GM19452 (cell line): Measurements from ENCODE around the gene FLOT2.
"Not testable (repeated sequence)": the region's sequence is repeated elsewhere in the genome, so short reads cannot be mapped to it uniquely, and the experiment has no call there.

ENCODE experiments used
- ATAC-seq: cut with Tn5 transposase; IDR thresholded peaks from one replicate; pipeline ENCODE4 v1.9.1; 2021; ENCODE audit not compliant: unreplicated experiment

The FLOT2 gene

DNA sequence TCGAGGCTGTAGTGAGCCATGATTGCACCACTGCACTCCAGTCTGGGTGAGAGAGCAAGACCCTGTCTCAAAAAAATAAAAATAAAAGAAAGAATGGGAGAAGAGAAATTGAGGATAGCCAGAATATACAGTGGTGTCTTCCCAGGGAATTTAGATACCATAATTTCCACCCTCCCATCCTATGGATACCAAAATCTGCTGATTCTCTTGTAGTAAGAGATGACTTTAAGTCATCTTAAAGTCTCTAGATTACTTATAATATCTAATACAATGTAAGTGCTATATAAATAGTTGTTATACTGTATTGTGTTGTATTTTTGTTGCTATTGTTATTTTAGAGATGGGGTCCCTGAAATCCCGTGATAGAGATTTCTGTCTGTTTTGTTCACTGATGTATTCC, 44.2 kb downstream of the FLOT2 start:
- ATAC-seq, result no peak

DNA sequence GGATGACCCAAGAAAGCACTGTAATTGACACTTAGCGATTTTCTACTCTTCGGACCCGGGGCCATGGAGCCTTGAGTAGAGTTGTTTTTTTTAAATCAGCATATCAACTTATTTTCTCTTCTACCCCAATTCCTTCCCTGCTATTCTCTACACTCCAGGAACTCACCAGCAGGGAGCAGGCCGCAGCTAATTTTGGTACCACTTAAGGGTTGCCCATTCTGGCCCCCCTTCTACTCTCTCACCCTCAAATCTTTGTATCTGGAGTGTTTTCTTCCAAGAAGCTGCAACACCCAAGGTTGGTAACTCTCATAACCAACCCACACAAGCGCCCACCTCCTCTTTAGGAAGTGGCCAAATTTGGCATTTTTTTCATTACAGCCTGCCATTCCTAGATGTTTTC, 48.3 kb downstream of the FLOT2 start:
- ATAC-seq, result no peak

DNA sequence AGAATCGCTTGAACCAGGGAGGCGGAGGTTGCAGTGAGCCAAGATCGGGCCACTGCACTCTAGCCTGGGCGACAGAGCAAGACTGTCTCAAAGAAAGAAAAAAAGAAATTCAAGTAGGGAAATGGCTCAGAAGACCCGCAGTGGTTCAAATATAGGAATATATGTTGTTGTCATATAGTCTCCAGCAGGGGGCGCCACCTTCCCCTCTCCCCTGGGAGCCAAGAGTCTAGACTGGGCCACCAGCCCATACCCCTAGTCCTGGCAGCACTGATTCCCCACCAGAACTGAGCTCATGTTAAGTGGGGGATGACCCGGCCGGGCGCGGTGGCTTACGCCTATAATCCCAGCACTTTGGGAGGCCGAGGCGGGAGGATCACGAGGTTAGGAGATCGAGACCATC, 48.9 kb downstream of the FLOT2 start:
- ATAC-seq, result not testable (repeated sequence)

DNA sequence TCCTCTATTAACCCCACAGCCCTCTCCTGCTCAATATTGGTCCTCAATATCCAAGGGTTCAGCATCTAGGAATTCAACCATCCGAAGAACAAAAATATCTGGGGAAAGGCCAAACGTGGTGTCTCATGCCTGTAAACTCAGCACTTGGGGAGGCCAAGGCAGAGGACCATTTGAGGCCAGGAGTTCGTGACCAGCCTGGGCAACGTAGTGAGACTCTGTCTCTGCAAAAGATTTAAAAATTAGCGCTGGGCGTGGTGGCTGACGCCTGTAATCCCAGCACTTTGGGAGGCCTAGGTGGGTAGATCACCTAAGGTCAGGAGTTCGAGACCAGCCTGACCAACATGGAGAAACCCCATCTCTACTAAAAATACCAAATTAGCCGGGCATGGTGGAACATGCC, 50.8 kb downstream of the FLOT2 start:
- not testable (repeated sequence) for ATAC-seq

DNA sequence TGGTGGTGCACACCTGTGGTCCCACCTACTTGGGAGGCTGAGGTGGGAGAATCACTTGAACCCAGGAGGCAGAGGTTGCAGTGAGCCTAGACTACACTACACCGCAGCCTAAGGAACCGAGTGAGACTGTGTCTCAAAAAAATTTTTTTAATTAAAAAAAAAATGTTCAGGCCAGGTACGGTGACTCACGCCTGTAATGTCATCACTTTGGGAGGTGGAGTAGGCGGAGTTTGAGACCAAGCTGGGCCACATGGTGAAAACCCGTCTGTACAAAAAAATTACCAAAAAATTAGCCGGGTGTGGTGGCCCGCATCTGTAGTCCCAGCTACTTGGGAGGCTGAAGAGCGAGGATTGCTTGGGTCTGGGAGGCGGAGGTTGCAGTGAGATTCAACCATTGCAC, 51.3 kb downstream of the FLOT2 start:
- ATAC-seq, result no peak

DNA sequence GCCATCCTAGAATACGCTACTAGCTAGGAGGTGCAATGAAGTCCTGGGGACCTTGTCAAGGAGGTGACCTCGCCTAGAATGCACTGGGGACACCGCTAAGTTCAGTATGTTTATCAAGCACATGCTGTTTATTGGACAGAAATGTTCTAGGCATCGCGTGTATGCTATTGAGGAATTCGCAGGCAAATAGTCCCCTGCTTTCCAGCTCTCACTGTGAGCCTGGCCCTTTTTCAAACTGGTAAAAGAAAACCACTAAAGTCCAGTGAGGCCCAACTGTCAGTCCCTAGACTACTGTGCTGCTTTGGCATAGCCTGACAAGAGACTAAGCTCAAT, 53.8 kb downstream of the FLOT2 start:
- no peak for ATAC-seq

DNA sequence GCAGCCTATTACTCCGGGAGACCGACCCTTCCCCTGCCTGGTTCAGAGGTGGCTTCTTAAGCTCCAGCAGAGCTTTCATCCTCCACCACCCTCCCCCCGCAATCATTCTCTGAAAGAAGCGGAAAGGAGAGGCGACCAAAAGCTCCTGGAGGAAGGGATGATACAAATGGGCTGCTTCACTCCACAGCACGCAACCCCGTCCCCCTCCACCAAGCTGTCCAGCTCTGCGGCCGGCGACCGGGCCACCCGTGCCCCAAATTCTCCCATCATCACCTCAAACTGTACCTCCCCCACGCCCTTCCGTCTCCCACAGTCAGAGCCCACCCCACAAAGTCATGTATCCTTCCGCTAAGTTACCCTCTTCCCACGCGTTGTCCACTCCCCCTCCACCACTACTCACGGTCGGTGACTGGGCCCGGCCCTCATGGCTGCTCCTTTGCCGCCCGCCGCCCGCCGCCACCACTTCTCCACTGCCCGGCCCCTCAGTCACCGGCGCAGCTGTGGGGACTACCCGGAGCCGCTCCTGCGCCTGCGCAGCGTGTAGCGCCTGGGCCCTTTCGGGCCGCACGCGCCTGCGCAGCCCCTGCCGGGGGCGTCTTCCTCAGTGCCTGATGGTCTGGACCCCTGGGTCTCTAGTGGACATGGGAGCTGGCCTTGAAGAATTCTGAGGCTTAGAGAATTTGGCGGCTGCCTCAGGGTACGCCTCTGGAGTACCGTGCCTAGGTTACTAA, 55.1 kb downstream of the FLOT2 start, which contains the start of gene FAM222B:
Gene FAM222B, minus strand, starts transcription at position 509 of the 731 bp plus-strand sequence. CDS start 76,123 bp downstream, outside the sequence.
- ATAC-seq, result peak; percentile 60

DNA sequence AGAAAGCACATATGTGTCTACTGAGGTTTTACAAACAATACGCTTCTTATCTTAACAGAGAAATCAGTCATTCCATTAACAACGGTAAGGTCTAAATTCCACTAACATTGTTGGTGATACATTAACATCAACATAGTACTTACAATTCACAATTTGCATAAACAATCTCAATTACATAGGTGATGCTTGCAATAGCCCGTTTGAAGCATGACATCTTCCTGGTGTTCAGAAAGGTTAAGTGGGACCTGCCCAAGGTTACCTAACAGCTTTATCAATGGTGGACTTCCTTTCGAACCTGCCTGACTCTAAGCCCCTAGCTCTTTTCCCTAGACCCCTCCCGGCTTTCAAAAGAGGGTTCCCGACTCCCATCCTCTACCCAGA, 55.6 kb downstream of the FLOT2 start:
- no peak for ATAC-seq

DNA sequence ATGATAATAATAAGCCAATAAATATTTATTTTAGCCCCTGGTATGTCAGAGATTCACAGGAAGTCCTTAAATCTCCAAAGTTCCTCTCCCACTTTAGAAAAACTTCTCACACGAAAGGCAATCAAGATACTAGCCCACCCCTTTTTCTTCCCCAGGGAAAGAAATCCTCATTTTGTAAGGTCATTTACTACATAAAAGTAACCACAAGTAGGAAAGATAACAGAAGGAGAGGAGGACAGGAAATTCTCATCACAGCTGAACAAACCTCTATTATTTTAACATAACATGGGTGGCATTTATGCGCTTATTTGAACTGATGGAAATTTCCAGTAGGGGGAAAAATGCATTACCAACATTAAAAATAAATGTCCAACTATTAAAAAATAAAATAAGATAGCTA, 58.3 kb downstream of the FLOT2 start:
- no peak for ATAC-seq

DNA sequence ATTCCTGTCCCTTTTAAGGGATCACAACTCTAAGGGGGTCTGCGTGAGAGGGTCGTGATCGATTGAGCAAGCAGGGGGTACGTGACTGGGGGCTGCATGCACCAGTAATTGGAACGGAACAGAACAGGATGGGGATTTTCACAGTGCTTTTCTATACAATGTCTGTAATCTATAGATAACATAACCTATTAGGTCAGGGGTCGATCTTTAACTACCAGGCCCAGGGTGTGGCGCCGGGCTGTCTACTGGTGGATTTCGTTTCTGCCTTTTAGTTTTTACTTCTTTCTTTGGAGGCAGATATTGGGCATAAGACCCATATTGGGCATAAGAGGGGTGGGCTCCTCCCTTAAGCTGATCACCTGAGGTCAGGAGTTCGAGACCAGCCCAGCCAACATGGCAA, 61.0 kb downstream of the FLOT2 start:
- ATAC-seq, result not testable (repeated sequence)

DNA sequence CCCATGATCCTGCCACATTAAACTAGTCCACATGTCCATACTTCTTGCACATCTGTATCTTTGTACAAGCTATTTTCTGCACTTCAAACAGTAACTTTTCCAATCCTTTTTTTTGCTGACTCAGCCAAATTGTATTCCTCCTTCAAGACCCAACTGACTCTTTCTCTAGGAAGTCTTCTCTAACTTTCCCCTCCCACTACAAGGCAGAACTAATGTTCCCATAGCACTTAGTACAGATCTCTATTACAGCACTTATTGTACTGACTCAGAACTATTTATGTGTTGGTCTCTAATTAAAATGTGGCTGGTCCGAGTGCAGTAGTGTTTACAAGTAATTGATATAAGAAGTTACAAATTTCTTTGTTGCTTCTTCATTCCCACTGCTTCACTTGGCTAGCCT, 63.1 kb downstream of the FLOT2 start:
- no peak for ATAC-seq
